AG04449 (cell line): ENCODE measurements around the gene GPRASP3.
"Not testable (repeated sequence)": the region's sequence is repeated elsewhere in the genome, so short reads cannot be mapped to it uniquely, and the experiment has no call there.

Source experiments
- CTCF ChIA-PET: fragments of 350-600 bp; formaldehyde crosslinking; extraction: SDS; loops from one replicate; lab custom pipeline; 2021; ENCODE audit warnings: antibody characterized with exemption; lab: Yijun Ruan, JAX
- POLR2A ChIA-PET: fragments of 400-600, 350-600 bp; formaldehyde crosslinking; extraction: SDS; loops from one replicate; lab custom pipeline; 2020; ENCODE audit warnings: antibody characterized with exemption, inconsistent platforms; lab: Yijun Ruan, JAX
- DNase-seq: peaks from one replicate; pipeline ENCODE4 v3.0.0-alpha.2; 2010; ENCODE audit warnings: low read depth, low spot score
- H3K4me3 ChIP-seq: 2 replicates; pipeline ENCODE4 v1.5.1; 2011; ENCODE audit warnings: low read depth, mild to moderate bottlenecking, control low read depth, low read length
- TF ChIP-seq, protein P1 (sequence below): IDR thresholded peaks from one replicate; pipeline ENCODE4 v1.5.1; 2011; ENCODE audit warnings: mild to moderate bottlenecking, moderate library complexity, low read length, control low read depth, inconsistent platforms; ENCODE audit not compliant: insufficient read depth; ENCODE audit errors: missing control alignments

GPRASP3 gene, protein sequence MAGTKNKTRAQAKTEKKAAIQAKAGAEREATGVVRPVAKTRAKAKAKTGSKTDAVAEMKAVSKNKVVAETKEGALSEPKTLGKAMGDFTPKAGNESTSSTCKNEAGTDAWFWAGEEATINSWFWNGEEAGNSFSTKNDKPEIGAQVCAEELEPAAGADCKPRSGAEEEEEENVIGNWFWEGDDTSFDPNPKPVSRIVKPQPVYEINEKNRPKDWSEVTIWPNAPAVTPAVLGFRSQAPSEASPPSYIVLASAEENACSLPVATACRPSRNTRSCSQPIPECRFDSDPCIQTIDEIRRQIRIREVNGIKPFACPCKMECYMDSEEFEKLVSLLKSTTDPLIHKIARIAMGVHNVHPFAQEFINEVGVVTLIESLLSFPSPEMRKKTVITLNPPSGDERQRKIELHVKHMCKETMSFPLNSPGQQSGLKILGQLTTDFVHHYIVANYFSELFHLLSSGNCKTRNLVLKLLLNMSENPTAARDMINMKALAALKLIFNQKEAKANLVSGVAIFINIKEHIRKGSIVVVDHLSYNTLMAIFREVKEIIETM

DNA sequence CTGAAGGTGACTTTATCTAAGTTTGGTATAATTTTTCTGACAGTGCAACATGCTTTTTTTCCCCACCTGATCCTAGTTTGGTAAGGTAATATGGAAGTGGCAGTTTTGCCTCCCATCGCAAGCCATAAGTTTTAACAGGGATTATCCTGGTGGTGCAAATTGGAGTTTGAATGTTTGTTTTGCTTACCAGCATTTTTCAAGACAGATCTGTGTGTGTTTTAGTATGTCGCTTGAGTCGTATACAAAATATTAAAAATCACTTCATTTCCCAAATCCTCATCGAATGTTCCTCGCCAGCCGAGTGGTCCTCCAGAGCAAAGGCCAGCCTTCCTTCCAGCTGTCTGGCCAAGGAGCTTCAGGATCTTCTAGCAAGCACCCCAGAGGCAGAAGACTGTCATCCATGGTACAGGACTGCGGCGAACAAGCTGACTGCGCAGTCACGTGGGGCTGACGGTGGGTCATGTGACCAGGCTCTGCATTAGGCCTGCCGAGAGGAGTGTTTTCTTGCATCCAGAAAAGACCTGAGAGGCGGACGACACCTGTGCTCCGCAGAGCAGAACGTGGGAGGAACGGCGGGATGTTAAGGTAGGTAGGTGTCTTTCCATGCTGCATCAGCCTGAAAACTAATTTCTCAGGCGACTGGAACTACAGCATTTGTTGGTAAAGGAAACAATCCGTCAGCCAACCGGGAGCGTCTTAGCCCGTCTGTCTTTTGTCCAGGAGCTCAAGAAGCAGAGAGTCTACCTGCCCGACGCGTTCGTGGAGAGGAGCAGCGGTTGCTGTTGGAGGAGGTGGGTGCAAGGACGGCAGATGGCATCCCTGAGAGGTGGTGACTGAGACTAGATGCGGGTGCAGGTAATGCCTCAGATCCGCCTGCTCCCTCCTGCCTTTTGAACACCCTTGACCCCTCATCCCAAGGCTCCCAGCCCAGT lies at the start of gene GPRASP3:
GPRASP3 (plus strand) TSS at position 507 of the 932 bp plus-strand sequence. CDS start 28,253 bp downstream, outside the sequence.
- CTCF ChIA-PET: no interaction called here
- TF ChIP-seq, protein P1, sequence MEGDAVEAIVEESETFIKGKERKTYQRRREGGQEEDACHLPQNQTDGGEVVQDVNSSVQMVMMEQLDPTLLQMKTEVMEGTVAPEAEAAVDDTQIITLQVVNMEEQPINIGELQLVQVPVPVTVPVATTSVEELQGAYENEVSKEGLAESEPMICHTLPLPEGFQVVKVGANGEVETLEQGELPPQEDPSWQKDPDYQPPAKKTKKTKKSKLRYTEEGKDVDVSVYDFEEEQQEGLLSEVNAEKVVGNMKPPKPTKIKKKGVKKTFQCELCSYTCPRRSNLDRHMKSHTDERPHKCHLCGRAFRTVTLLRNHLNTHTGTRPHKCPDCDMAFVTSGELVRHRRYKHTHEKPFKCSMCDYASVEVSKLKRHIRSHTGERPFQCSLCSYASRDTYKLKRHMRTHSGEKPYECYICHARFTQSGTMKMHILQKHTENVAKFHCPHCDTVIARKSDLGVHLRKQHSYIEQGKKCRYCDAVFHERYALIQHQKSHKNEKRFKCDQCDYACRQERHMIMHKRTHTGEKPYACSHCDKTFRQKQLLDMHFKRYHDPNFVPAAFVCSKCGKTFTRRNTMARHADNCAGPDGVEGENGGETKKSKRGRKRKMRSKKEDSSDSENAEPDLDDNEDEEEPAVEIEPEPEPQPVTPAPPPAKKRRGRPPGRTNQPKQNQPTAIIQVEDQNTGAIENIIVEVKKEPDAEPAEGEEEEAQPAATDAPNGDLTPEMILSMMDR: no peak
- POLR2A ChIA-PET: interaction anchor here (0.6 kb wide), 1 partner anchor 121 kb away, joined by 4 read pairs; the partner anchor contains the start of gene ARMCX5
- no peak for DNase-seq
- peak within 1 kb of the TSS; percentile 65 for H3K4me3 ChIP-seq

DNA sequence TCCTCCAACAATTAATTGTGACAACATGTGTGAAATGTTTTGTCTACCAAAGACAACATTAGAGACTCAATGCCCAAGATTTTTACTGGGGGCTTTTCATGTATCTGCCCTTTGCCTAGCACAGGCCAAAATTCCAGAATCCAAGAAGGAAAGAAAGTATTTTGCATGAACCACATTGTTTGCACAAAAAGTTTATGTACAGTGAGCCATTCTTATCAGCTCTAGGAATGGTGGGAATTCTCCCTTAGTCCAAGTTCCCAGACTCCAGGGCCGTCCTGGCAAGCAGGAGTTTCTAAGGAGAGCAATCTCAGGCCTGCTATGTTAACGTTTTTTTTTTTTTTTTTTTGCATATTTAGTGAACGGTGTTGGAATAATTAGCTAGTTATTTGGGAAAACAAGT lies 47.7 kb upstream of the GPRASP3 start:
- TF ChIP-seq, protein P1: no peak
- DNase-seq: no peak
- POLR2A ChIA-PET: interaction anchor here (0.7 kb wide), 1 partner anchor 1123 kb away, joined by 3 read pairs; the partner anchor contains the start of gene ARMCX1
- no peak overlapping the region for H3K4me3 ChIP-seq
- CTCF ChIA-PET: no interaction called here

DNA sequence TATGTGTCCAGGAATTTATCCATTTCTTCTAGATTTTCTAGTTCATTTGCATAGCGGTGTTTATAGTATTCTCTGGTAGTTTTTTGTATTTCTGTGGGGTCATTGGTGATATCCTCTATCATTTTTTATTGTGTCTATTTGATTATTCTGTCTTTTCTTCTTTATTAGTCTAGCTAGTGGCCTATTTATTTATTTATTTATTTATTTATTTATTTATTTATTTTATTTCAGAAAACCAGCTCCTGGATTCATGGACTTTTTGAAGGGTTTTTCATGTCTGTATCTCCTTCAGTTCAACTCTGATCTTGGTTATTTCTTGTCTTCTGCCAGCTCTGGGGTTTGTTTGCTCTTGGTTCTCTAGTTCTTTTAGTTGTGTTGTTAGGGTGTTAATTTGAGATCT lies 43.1 kb upstream of the GPRASP3 start:
- CTCF ChIA-PET, H3K4me3 ChIP-seq, DNase-seq, POLR2A ChIA-PET: not testable (repeated sequence)

DNA sequence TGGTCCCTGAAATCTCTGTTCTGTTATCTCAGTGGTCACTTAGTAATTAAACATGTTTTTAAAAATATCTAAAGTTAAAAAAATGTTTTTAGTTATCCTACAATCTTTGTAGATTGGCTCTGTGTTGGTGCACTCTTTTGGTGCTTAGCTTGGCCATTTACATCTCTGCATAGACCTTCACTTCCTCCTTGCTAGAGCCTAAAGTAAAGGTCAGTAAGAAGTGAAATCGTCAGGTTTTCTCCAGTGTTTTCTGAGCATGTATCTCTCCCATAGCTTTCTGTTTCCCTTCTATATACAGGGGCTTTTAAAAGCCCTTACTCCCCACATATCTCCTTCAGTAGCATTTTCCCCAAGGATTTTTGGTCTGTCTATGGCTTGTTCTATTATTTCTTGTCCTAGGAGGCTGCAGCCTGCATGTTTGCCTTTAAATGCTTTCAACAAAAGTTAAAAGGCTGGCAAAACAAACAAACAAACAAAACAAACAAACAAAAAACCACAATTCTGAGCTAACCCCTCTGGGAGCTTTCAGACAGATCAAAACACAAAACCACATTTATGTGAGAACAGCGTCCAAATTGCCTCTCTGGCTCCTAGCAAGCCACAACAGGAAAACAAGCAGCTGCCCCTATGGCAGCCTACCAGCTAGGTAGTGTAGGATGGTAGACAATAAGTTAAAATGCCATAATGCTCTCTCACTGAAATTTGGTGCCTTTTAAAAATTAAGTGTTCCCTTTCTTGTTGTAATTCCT lies 35.6 kb upstream of the GPRASP3 start:
- DNase-seq: no peak
- no peak overlapping the region for H3K4me3 ChIP-seq
- ChIA-PET POLR2A (no interaction called here), CTCF (no interaction called here)
- TF ChIP-seq, protein P1: no peak

DNA sequence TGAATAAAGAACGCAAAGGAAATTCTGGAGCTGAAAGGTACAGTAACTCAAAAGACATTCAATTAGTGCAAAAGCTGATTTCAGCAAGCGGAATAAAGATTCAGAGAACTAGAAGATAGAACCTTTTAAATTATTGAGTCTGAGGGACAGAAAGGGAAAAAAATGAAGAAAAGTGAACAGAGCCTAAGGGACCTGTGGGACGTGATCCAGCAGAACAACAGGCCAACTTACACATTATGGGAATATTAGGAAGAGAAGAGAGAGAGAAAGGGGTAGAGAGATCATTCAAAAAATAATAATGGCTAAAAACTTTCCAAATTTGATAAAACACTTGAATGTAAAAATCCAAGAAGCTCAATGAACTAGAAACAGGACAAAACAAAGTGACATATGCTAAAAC lies 25.8 kb upstream of the GPRASP3 start:
- TF ChIP-seq, protein P1: no peak
- DNase-seq: no peak
- H3K4me3 ChIP-seq: no peak overlapping the region
- ChIA-PET CTCF (interaction anchor here (1.3 kb wide), 1 partner anchor 11 kb away, joined by 3 read pairs; no protein-coding TSS in a partner anchor), POLR2A (no interaction called here)

DNA sequence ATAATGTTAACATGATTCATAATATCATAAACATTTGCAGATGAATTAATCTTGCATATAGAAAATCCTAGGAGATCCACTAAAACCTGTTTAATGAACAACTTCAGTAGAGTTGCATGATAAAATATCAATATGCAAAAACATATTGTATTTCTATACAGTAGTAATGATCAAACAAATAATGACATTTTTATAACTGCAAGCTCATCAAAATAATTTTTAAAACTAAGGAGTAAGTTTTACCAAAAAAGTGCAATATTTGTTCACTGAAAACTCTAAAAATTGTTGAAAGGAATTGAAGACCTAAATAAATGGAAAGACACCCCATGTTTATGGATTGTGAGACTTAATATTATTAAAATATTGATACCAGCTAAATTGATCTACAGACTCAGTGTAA lies 24.2 kb upstream of the GPRASP3 start:
- no peak overlapping the region for H3K4me3 ChIP-seq
- CTCF ChIA-PET: no interaction called here
- DNase-seq: no peak
- TF ChIP-seq, protein P1: no peak
- POLR2A ChIA-PET: no interaction called here
